Panc1 (cell line): ENCODE measurements around the gene TSPAN33. TPM values are rescaled to one million over a fixed set of nuclear protein-coding genes. Genes with fewer than 3 reads are reported as not detected.

Experiments used
- ATAC-seq: fragments of 200-7000 bp; cut with Tn5 transposase; 2 replicates; pipeline ENCODE4 v1.9.1; 2020; ENCODE audit warnings: mild to moderate bottlenecking, moderate library complexity
- BruUV-seq: library from RNA; stranded (reverse); fragments of 400-500 nt; replicated peaks from 2 replicates; lab custom pipeline; 2021; lab: Mats Ljungman, UMichigan
- CTCF ChIA-PET: fragments of 300-600 bp; sonication (Branson Sonifier 250); formaldehyde crosslinking; loops from one replicate; lab custom pipeline; 2022; ENCODE audit warnings: antibody characterized with exemption; lab: Charles Lee
- POLR2A ChIA-PET: fragments of 300-600 bp; sonication (Branson Sonifier 250); formaldehyde crosslinking; loops from one replicate; lab custom pipeline; 2022; ENCODE audit warnings: antibody characterized with exemption; lab: Charles Lee
- DNase-seq: peaks from one replicate; pipeline ENCODE4 v3.0.0-alpha.2; 2010; ENCODE audit warnings: low read depth, low spot score
- H3K27ac ChIP-seq: 2 replicates; pipeline ENCODE4 v1.5.1; 2011; ENCODE audit warnings: mild to moderate bottlenecking, low read length, inconsistent platforms
- H3K27me3 ChIP-seq: fragments of 200-500 bp; sonication (Bioruptor generic); 2 replicates; pipeline ENCODE4 v1.6.0; 2014; ENCODE audit warnings: low read length, inconsistent platforms; ENCODE audit not compliant: control insufficient read depth, insufficient read depth
- H3K36me3 ChIP-seq: fragments of 200-500 bp; sonication (Bioruptor generic); 2 replicates; pipeline ENCODE4 v1.5.1; 2014; ENCODE audit warnings: inconsistent platforms, mild to moderate bottlenecking, low read length, moderate library complexity; ENCODE audit not compliant: control insufficient read depth, insufficient read depth
- H3K4me1 ChIP-seq: 2 replicates; pipeline ENCODE4 v1.5.1; 2011; ENCODE audit warnings: inconsistent platforms, mild to moderate bottlenecking, low read length, moderate library complexity; ENCODE audit not compliant: control insufficient read depth, insufficient read depth
- H3K4me3 ChIP-seq, 2 experiments: 2 replicates each; pipeline ENCODE4 v1.5.1; 2011 to 2012; ENCODE audit warnings: low read depth in 2 of 2, low read length in 2 of 2, mild to moderate bottlenecking in 2 of 2, inconsistent platforms in 1 of 2, moderate library complexity in 1 of 2
- H3K9me3 ChIP-seq: fragments of 200-500 bp; sonication (Bioruptor generic); 2 replicates; pipeline ENCODE4 v1.5.1; 2014; ENCODE audit warnings: low read depth, mild to moderate bottlenecking, inconsistent platforms, low read length, moderate library complexity; ENCODE audit not compliant: control insufficient read depth, insufficient read depth
- POLR2AphosphoS5 ChIP-seq: IDR thresholded peaks from 2 replicates; pipeline ENCODE4 v1.6.1; 2012; ENCODE audit warnings: mild to moderate bottlenecking, low read depth, low read length, moderate library complexity
- SIN3A ChIP-seq: IDR thresholded peaks from 2 replicates; pipeline ENCODE4 v1.6.1; 2012; ENCODE audit warnings: low read depth, mild to moderate bottlenecking, low read length, moderate library complexity, borderline replicate concordance; ENCODE audit not compliant: insufficient read depth
- TCF7L2 ChIP-seq: IDR thresholded peaks from 2 replicates; pipeline ENCODE4 v1.6.1; 2011; ENCODE audit warnings: mild to moderate bottlenecking, low read depth, low read length, inconsistent platforms
- in situ Hi-C: cut with HindIII; loops from 2 replicates; pipeline ENCODE4 v1.10.0; 2016; ENCODE audit warnings: low sequenced_read_pairs, low pct_unique_long_range_greater_than_20kb
- intact Hi-C: fragments of 100-400 bp; cut with micrococcal nuclease; formaldehyde crosslinking; loops from one replicate; pipeline ENCODE4 v1.10.0; 2022; ENCODE audit not compliant: unreplicated experiment
- total RNA-seq: library from RNA; stranded (reverse); gene quantifications from one replicate; pipeline ENCODE4 v1.2.1, GENCODE V29; 2021; ENCODE audit not compliant: unreplicated experiment
- TF ChIP-seq, protein P1 (sequence below), 2 experiments: IDR thresholded peaks; 2 replicates each; pipeline ENCODE4 v1.6.1; 2011 to 2012; ENCODE audit warnings: low read depth in 2 of 2, control low read depth in 1 of 2, low read length in 1 of 2, mild to moderate bottlenecking in 1 of 2, moderate library complexity in 1 of 2; ENCODE audit not compliant: insufficient read depth in 1 of 2
- TF ChIP-seq, protein P2 (sequence below): fragments of 450-650 bp; IDR thresholded peaks from 2 replicates; pipeline ENCODE4 v1.5.1; 2017; ENCODE audit warnings: mild to moderate bottlenecking

Gene TSPAN33
- total RNA-seq, 1 experiment from 2014 or later, result 5.4 TPM

DNA sequence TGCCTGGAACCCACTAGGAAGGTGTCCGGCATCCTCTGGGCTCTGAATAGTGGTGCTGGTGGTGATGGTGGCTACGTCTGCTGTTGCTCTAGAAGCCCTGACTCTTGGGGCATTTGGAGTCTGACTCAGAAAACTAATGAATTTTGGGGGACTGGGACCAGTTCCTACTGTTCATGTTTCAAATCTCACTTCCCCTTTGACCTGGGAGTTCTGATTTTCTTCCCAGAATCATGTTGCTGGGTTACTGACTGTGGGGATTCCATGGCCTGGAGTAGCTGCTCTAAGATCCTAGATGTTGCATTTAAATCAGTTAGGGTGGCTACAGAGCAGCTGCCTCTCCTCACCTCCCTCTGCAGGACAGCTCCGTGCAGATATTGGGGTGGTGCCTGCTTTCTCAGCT is 3.2 kb downstream of the TSPAN33 start:
- no peaks in the 10 kb centered on the region for H3K36me3 ChIP-seq
- DNase-seq, result no peak
- in situ Hi-C loops, result no loop called here
- H3K27me3 ChIP-seq, result peaks cover 10% of the 10 kb centered on the region
- BruUV-seq, result no TSS peak
- no peak for ATAC-seq
- intact Hi-C loops, result no loop called here
- no peak overlapping the region for H3K27ac ChIP-seq
- TF ChIP-seq TCF7L2, result no peak
- TF ChIP-seq, protein P1, sequence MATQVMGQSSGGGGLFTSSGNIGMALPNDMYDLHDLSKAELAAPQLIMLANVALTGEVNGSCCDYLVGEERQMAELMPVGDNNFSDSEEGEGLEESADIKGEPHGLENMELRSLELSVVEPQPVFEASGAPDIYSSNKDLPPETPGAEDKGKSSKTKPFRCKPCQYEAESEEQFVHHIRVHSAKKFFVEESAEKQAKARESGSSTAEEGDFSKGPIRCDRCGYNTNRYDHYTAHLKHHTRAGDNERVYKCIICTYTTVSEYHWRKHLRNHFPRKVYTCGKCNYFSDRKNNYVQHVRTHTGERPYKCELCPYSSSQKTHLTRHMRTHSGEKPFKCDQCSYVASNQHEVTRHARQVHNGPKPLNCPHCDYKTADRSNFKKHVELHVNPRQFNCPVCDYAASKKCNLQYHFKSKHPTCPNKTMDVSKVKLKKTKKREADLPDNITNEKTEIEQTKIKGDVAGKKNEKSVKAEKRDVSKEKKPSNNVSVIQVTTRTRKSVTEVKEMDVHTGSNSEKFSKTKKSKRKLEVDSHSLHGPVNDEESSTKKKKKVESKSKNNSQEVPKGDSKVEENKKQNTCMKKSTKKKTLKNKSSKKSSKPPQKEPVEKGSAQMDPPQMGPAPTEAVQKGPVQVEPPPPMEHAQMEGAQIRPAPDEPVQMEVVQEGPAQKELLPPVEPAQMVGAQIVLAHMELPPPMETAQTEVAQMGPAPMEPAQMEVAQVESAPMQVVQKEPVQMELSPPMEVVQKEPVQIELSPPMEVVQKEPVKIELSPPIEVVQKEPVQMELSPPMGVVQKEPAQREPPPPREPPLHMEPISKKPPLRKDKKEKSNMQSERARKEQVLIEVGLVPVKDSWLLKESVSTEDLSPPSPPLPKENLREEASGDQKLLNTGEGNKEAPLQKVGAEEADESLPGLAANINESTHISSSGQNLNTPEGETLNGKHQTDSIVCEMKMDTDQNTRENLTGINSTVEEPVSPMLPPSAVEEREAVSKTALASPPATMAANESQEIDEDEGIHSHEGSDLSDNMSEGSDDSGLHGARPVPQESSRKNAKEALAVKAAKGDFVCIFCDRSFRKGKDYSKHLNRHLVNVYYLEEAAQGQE (IDR thresholded peaks at IDR 0.05; ENCODE audit: insufficient read depth in 1 of 2, low read depth in 2 of 2, low read length in 1 of 2), result no peak
- TF ChIP-seq SIN3A, result no peak
- TF ChIP-seq, protein P2, sequence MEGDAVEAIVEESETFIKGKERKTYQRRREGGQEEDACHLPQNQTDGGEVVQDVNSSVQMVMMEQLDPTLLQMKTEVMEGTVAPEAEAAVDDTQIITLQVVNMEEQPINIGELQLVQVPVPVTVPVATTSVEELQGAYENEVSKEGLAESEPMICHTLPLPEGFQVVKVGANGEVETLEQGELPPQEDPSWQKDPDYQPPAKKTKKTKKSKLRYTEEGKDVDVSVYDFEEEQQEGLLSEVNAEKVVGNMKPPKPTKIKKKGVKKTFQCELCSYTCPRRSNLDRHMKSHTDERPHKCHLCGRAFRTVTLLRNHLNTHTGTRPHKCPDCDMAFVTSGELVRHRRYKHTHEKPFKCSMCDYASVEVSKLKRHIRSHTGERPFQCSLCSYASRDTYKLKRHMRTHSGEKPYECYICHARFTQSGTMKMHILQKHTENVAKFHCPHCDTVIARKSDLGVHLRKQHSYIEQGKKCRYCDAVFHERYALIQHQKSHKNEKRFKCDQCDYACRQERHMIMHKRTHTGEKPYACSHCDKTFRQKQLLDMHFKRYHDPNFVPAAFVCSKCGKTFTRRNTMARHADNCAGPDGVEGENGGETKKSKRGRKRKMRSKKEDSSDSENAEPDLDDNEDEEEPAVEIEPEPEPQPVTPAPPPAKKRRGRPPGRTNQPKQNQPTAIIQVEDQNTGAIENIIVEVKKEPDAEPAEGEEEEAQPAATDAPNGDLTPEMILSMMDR, result no peak
- TF ChIP-seq POLR2AphosphoS5, result no peak
- no peak overlapping the region for H3K4me3 ChIP-seq
- peaks cover 3% of the 10 kb centered on the region; the same call in 1 of the 2 replicates for H3K4me1 ChIP-seq
- ChIA-PET CTCF (interaction anchor here (0.5 kb wide), 1 partner anchor 510 kb away, joined by 11 read pairs; no protein-coding TSS in a partner anchor), POLR2A (no interaction called here)
- H3K9me3 ChIP-seq, result no peaks in the 10 kb centered on the region

DNA sequence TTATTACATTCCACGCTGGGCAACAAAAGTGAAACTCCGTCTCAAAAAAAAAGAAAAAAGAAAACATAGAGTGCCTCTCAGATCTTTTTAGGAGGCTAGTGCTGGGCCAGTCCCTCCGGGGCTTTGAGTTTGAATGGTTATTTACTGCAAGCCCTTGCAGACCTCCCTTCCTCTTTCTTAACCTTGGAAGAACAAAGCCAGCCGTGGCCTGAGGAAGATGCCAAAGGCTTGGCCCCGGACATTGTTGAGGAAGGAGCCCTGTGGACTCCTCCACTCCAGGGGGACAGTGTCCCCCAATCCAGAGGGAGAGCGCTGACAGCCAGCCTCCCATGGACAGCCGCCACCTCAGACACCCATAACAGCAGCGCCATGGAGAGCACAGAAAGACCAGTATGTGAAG is 5.0 kb downstream of the TSPAN33 start:
- ChIA-PET POLR2A (no interaction called here), CTCF (no interaction called here)
- intact Hi-C loops, result no loop called here
- no peaks in the 10 kb centered on the region for H3K27me3 ChIP-seq
- H3K4me1 ChIP-seq, result no peaks in the 10 kb centered on the region
- no peak overlapping the region for H3K27ac ChIP-seq
- no peak for ATAC-seq
- H3K9me3 ChIP-seq, result no peaks in the 10 kb centered on the region
- in situ Hi-C loops, result no loop called here
- H3K4me3 ChIP-seq, result no peak overlapping the region
- BruUV-seq, result no TSS peak
- TF ChIP-seq POLR2AphosphoS5 (no peak), SIN3A (no peak), TCF7L2 (no peak)
- TF ChIP-seq, protein P1 (IDR thresholded peaks at IDR 0.05; ENCODE audit: insufficient read depth in 1 of 2, low read depth in 2 of 2, low read length in 1 of 2), result no peak
- TF ChIP-seq, protein P2, result no peak
- H3K36me3 ChIP-seq, result no peaks in the 10 kb centered on the region
- no peak for DNase-seq
